ENCODE results near the gene ZSWIM4.
A peak's percentile ranks its signal among the peaks of the same experiment; 100 is the strongest.

ZSWIM4 gene

GRCh38 chr19:13839938-13840304 lies 44.7 kb downstream of the ZSWIM4 start:
- peaks cover 100% of the 10 kb centered on the region for H3K36me3 Mint-ChIP-seq (ENCODE audit: insufficient read depth)
- H3K27ac Mint-ChIP-seq, result peak overlapping the region; percentile 100
- H3K4me3 Mint-ChIP-seq, result peak overlapping the region; percentile 95 to 98
- ATAC-seq (replicated peaks), result peak; percentile 8
- H3K9me3 Mint-ChIP-seq, result no peaks in the 10 kb centered on the region
- H3K4me1 Mint-ChIP-seq (ENCODE audit: low read depth in 2 of 2), result peaks cover 64 to 70% of the 10 kb centered on the region in 2 donors
- no peaks in the 10 kb centered on the region for H3K27me3 Mint-ChIP-seq
- no peak for DNase-seq

GRCh38 chr19:13840305-13841085 lies 45.3 kb downstream of the ZSWIM4 start:
- Mint-ChIP-seq H3K27ac (peak overlapping the region; percentile 100), H3K4me3 (peak overlapping the region; percentile 95 to 98), H3K36me3 (ENCODE audit: insufficient read depth) (peaks cover 99% of the 10 kb centered on the region), H3K4me1 (ENCODE audit: low read depth in 2 of 2) (peaks cover 69 to 73% of the 10 kb centered on the region in 2 donors), H3K9me3 (no peaks in the 10 kb centered on the region), H3K27me3 (no peaks in the 10 kb centered on the region)
- DNase-seq (peak; percentile 64 to 67 (median 66)), ATAC-seq (replicated peaks) (peak; percentile 5)

GRCh38 chr19:13841086-13841961 lies 46.1 kb downstream of the ZSWIM4 start:
- peak; percentile 61 to 73 (median 69) for DNase-seq
- peak overlapping the region; percentile 100 for H3K27ac Mint-ChIP-seq
- H3K4me1 Mint-ChIP-seq (ENCODE audit: low read depth in 2 of 2), result peaks cover 73% of the 10 kb centered on the region in 2 donors

GRCh38 chr19:13841962-13842290 lies 46.7 kb downstream of the ZSWIM4 start:
- Mint-ChIP-seq H3K27me3 (no peaks in the 10 kb centered on the region), H3K27ac (peak overlapping the region; percentile 100), H3K4me1 (ENCODE audit: low read depth in 2 of 2) (peaks cover 74% of the 10 kb centered on the region in 2 donors), H3K36me3 (ENCODE audit: insufficient read depth) (peaks cover 98% of the 10 kb centered on the region), H3K4me3 (peak overlapping the region; percentile 95 to 98), H3K9me3 (no peaks in the 10 kb centered on the region)
- no peak for ATAC-seq (replicated peaks)
- DNase-seq, result peak in 2 of 3 experiments; percentile 58 to 62

More at GRCh38 chr19:13841086-13841961, 46.1 kb downstream of the ZSWIM4 start:
- Mint-ChIP-seq H3K27me3 (no peaks in the 10 kb centered on the region), H3K9me3 (no peaks in the 10 kb centered on the region), H3K4me3 (peak overlapping the region; percentile 95 to 98), H3K36me3 (ENCODE audit: insufficient read depth) (peaks cover 98% of the 10 kb centered on the region)
- ATAC-seq (replicated peaks), result no peak

- peaks cover 98% of the 10 kb centered on the region for H3K36me3 Mint-ChIP-seq (ENCODE audit: insufficient read depth)
- peak; percentile 75 to 83 (median 80) for DNase-seq
- H3K9me3 Mint-ChIP-seq, result no peaks in the 10 kb centered on the region
- peaks cover 70 to 71% of the 10 kb centered on the region in 2 donors for H3K4me1 Mint-ChIP-seq (ENCODE audit: low read depth in 2 of 2)
- H3K27me3 Mint-ChIP-seq, result no peaks in the 10 kb centered on the region
- H3K4me3 Mint-ChIP-seq, result peak overlapping the region; percentile 95 to 98
- H3K27ac Mint-ChIP-seq, result peak overlapping the region; percentile 100
- peak; percentile 10 for ATAC-seq (replicated peaks)
Measured at GRCh38 chr19:13842291-13843103, 47.3 kb downstream of the ZSWIM4 start.

- Mint-ChIP-seq H3K4me3 (peak overlapping the region; percentile 95 to 98), H3K4me1 (ENCODE audit: low read depth in 2 of 2) (peaks cover 63 to 68% of the 10 kb centered on the region in 2 donors), H3K9me3 (no peaks in the 10 kb centered on the region), H3K27ac (peak overlapping the region; percentile 100), H3K27me3 (no peaks in the 10 kb centered on the region), H3K36me3 (ENCODE audit: insufficient read depth) (peaks cover 98% of the 10 kb centered on the region)
- ATAC-seq (replicated peaks), result no peak
- DNase-seq, result no peak
Measured at GRCh38 chr19:13843104-13843921, 48.1 kb downstream of the ZSWIM4 start.

GRCh38 chr19:13844130-13844631 lies 48.9 kb downstream of the ZSWIM4 start:
- H3K4me3 Mint-ChIP-seq, result peak overlapping the region; percentile 95 to 98
- no peaks in the 10 kb centered on the region for H3K9me3 Mint-ChIP-seq
- H3K27me3 Mint-ChIP-seq, result no peaks in the 10 kb centered on the region
- DNase-seq (no peak), ATAC-seq (replicated peaks) (no peak)
- peaks cover 98% of the 10 kb centered on the region for H3K36me3 Mint-ChIP-seq (ENCODE audit: insufficient read depth)
- H3K27ac Mint-ChIP-seq, result peak overlapping the region; percentile 100
- H3K4me1 Mint-ChIP-seq (ENCODE audit: low read depth in 2 of 2), result peaks cover 60 to 66% of the 10 kb centered on the region in 2 donors

- DNase-seq (peak; percentile 99), ATAC-seq (replicated peaks) (peak; percentile 62)
- H3K27ac Mint-ChIP-seq, result peak overlapping the region; percentile 100
- no peaks in the 10 kb centered on the region for H3K9me3 Mint-ChIP-seq
- H3K4me1 Mint-ChIP-seq (ENCODE audit: low read depth in 2 of 2), result peaks cover 51 to 56% of the 10 kb centered on the region in 2 donors
- H3K27me3 Mint-ChIP-seq, result no peaks in the 10 kb centered on the region
- peaks cover 93% of the 10 kb centered on the region for H3K36me3 Mint-ChIP-seq (ENCODE audit: insufficient read depth)
- peak overlapping the region; percentile 83 for H3K4me3 Mint-ChIP-seq
Measured at GRCh38 chr19:13846557-13847406, 51.5 kb downstream of the ZSWIM4 start.

- Mint-ChIP-seq H3K27me3 (no peaks in the 10 kb centered on the region), H3K4me3 (peak overlapping the region; percentile 83), H3K9me3 (no peaks in the 10 kb centered on the region), H3K4me1 (ENCODE audit: low read depth in 2 of 2) (peaks cover 46 to 51% of the 10 kb centered on the region in 2 donors), H3K27ac (peak overlapping the region; percentile 100), H3K36me3 (ENCODE audit: insufficient read depth) (peaks cover 84% of the 10 kb centered on the region)
- DNase-seq (peak; percentile 76 to 80 (median 79)), ATAC-seq (replicated peaks) (peak; percentile 29)
Measured at GRCh38 chr19:13847407-13848339, 52.4 kb downstream of the ZSWIM4 start.

- Mint-ChIP-seq H3K36me3 (ENCODE audit: insufficient read depth) (peaks cover 78% of the 10 kb centered on the region), H3K4me1 (ENCODE audit: low read depth in 2 of 2) (peaks cover 44 to 46% of the 10 kb centered on the region in 2 donors), H3K27ac (peak overlapping the region; percentile 100), H3K27me3 (no peaks in the 10 kb centered on the region), H3K4me3 (peak overlapping the region; percentile 83), H3K9me3 (no peaks in the 10 kb centered on the region)
- DNase-seq, result no peak
- no peak for ATAC-seq (replicated peaks)
Measured at GRCh38 chr19:13848340-13848677, 53.1 kb downstream of the ZSWIM4 start.
